ENCODE measurements around the gene KIF6. TPM values are rescaled to one million over a fixed set of nuclear protein-coding genes. Genes with fewer than 3 reads are reported as not detected.

KIF6 gene
- total and polyA plus RNA-seq, 4 donors = 1.1 to 7.8 (median 4.5) TPM

- Histone ChIP-seq H3K36me3 (ENCODE audit: control insufficient read depth in 4 of 4, insufficient read depth in 4 of 4, low read length in 4 of 4) (no peaks in the 10 kb centered on the region), H3K4me3 (no peak overlapping the region), H3K27me3 (ENCODE audit: control insufficient read depth in 3 of 3, insufficient read depth in 3 of 3, low read length in 2 of 3) (no peaks in the 10 kb centered on the region), H3K9ac (ENCODE audit: insufficient read depth in 1 of 2, low read length in 2 of 2) (no peak overlapping the region), H3K27ac (ENCODE audit: low read depth in 1 of 2, low read length in 1 of 2) (no peak overlapping the region), H3K9me3 (ENCODE audit: control insufficient read depth in 4 of 4, insufficient read depth in 3 of 4, low read length in 3 of 4) (no peaks in the 10 kb centered on the region), H3K4me1 (ENCODE audit: control insufficient read depth in 5 of 5, insufficient read depth in 5 of 5, low read length in 5 of 5) (peaks cover 0 to 7% (median 0%) of the 10 kb centered on the region in 5 donors)
- ATAC-seq (ENCODE audit: insufficient read depth, low FRiP score) (no peak), DNase-seq (no peak)
- WGBS, 2 donors = 91 to 94% methylated on average over 12 of the region's 12 CpGs
- TF ChIP-seq CTCF (IDR thresholded peaks at IDR 0.05; ENCODE audit: control extremely low read depth, extremely low read depth) = no peak
Observed at GRCh38 chr6:39752835-39753724, 27.9 kb upstream of the KIF6 start.

- Histone ChIP-seq H3K27ac (ENCODE audit: low read depth in 1 of 2, low read length in 1 of 2) (no peak overlapping the region), H3K4me1 (ENCODE audit: control insufficient read depth in 5 of 5, insufficient read depth in 5 of 5, low read length in 5 of 5) (no peaks in the 10 kb centered on the region), H3K27me3 (ENCODE audit: control insufficient read depth in 3 of 3, insufficient read depth in 3 of 3, low read length in 2 of 3) (no peaks in the 10 kb centered on the region), H3K9ac (ENCODE audit: insufficient read depth in 1 of 2, low read length in 2 of 2) (no peak overlapping the region), H3K4me3 (no peak overlapping the region), H3K9me3 (ENCODE audit: control insufficient read depth in 4 of 4, insufficient read depth in 3 of 4, low read length in 3 of 4) (no peaks in the 10 kb centered on the region), H3K36me3 (ENCODE audit: control insufficient read depth in 4 of 4, insufficient read depth in 4 of 4, low read length in 4 of 4) (no peaks in the 10 kb centered on the region)
- DNase-seq (no peak), ATAC-seq (ENCODE audit: insufficient read depth, low FRiP score) (no peak)
- no peak for TF ChIP-seq CTCF (IDR thresholded peaks at IDR 0.05; ENCODE audit: control extremely low read depth, extremely low read depth)
- 91 to 95% methylated on average over 3 of the region's 3 CpGs for WGBS, 2 donors
Observed at GRCh38 chr6:39746795-39747194, 21.6 kb upstream of the KIF6 start.

GRCh38 chr6:39733704-39734103, 8.5 kb upstream of the KIF6 start:
- H3K27ac ChIP-seq (ENCODE audit: low read depth in 1 of 2, low read length in 1 of 2) = no peak overlapping the region
- no peaks in the 10 kb centered on the region for H3K9me3 ChIP-seq (ENCODE audit: control insufficient read depth in 4 of 4, insufficient read depth in 3 of 4, low read length in 3 of 4)
- TF ChIP-seq CTCF (IDR thresholded peaks at IDR 0.05; ENCODE audit: control extremely low read depth, extremely low read depth) = no peak
- no peaks in the 10 kb centered on the region for H3K4me1 ChIP-seq (ENCODE audit: control insufficient read depth in 5 of 5, insufficient read depth in 5 of 5, low read length in 5 of 5)
- no peaks in the 10 kb centered on the region for H3K27me3 ChIP-seq (ENCODE audit: control insufficient read depth in 3 of 3, insufficient read depth in 3 of 3, low read length in 2 of 3)
- no peak for ATAC-seq (ENCODE audit: insufficient read depth, low FRiP score)
- H3K9ac ChIP-seq (ENCODE audit: insufficient read depth in 1 of 2, low read length in 2 of 2) = no peak overlapping the region
- 53 to 73% methylated on average over 2 of the region's 2 CpGs for WGBS, 2 donors
- no peaks in the 10 kb centered on the region for H3K36me3 ChIP-seq (ENCODE audit: control insufficient read depth in 4 of 4, insufficient read depth in 4 of 4, low read length in 4 of 4)
- no peak overlapping the region for H3K4me3 ChIP-seq
- no peak for DNase-seq

Data from lung (tissue), 12 donors.